HFFc6 (cell line): ENCODE results near the gene KHDRBS1. TPM values are rescaled to one million over a fixed set of nuclear protein-coding genes. Genes with fewer than 3 reads are reported as not detected.
"Not testable (repeated sequence)": the region's sequence is repeated elsewhere in the genome, so short reads cannot be mapped to it uniquely, and the experiment has no call there.

Experiments used
- DNase-seq: peaks from one replicate; pipeline ENCODE4 v3.0.0-alpha.2; 2018
- H3K27ac Mint-ChIP-seq: 2 replicates; pipeline ENCODE4 v1.8.0; 2020; ENCODE audit warnings: mild to moderate bottlenecking, mixed read lengths
- H3K27me3 Mint-ChIP-seq: 2 replicates; pipeline ENCODE4 v1.8.0; 2021; ENCODE audit warnings: mild to moderate bottlenecking, moderate library complexity, mixed read lengths; ENCODE audit not compliant: insufficient read depth
- H3K36me3 Mint-ChIP-seq: 2 replicates; pipeline ENCODE4 v1.8.0; 2021; ENCODE audit warnings: low read depth, mixed read lengths
- H3K4me1 Mint-ChIP-seq: 2 replicates; pipeline ENCODE4 v1.8.0; 2020; ENCODE audit warnings: low read depth, mixed read lengths
- H3K4me3 Mint-ChIP-seq: 2 replicates; pipeline ENCODE4 v1.8.0; 2020; ENCODE audit warnings: mild to moderate bottlenecking, moderate library complexity, mixed read lengths
- H3K9me3 Mint-ChIP-seq: 2 replicates; pipeline ENCODE4 v1.8.0; 2020; ENCODE audit warnings: mild to moderate bottlenecking, mixed read lengths
- total RNA-seq, 6 experiments: library from RNA; stranded (reverse); fragmentation: NEBNext Ultra II Directional; extraction: Animal tissue kit (Norgen Biotek cat#: 25700); gene quantifications; 2 replicates in 1 of 6; 3 replicates in 5 of 6; pipeline ENCODE4 v1.2.3, GENCODE V29; 2021
- TF ChIP-seq, protein P1 (sequence below): fragments of 200-600 bp; sonication (generic); IDR thresholded peaks from 2 replicates; pipeline ENCODE4 v1.5.0; 2021; ENCODE audit warnings: antibody characterized with exemption, mild to moderate bottlenecking

The KHDRBS1 gene
- total RNA-seq, 6 experiments from 2014 or later = 119 to 160 (median 148) TPM

- Mint-ChIP-seq H3K4me3 (peak overlapping the region; percentile 56), H3K27ac (peak overlapping the region; percentile 93), H3K27me3 (peaks cover 11% of the 10 kb centered on the region), H3K4me1 (peaks cover 46% of the 10 kb centered on the region), H3K9me3 (no peaks in the 10 kb centered on the region), H3K36me3 (peaks cover 26% of the 10 kb centered on the region)
- TF ChIP-seq, protein P1, sequence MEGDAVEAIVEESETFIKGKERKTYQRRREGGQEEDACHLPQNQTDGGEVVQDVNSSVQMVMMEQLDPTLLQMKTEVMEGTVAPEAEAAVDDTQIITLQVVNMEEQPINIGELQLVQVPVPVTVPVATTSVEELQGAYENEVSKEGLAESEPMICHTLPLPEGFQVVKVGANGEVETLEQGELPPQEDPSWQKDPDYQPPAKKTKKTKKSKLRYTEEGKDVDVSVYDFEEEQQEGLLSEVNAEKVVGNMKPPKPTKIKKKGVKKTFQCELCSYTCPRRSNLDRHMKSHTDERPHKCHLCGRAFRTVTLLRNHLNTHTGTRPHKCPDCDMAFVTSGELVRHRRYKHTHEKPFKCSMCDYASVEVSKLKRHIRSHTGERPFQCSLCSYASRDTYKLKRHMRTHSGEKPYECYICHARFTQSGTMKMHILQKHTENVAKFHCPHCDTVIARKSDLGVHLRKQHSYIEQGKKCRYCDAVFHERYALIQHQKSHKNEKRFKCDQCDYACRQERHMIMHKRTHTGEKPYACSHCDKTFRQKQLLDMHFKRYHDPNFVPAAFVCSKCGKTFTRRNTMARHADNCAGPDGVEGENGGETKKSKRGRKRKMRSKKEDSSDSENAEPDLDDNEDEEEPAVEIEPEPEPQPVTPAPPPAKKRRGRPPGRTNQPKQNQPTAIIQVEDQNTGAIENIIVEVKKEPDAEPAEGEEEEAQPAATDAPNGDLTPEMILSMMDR = no peak
- DNase-seq = peak; percentile 18
Measured at GRCh38 chr1:32062867-32063230, 49.2 kb downstream of the KHDRBS1 start.

- peak; percentile 64 for DNase-seq
- peaks cover 9% of the 10 kb centered on the region for H3K27me3 Mint-ChIP-seq
- H3K36me3 Mint-ChIP-seq = peaks cover 23% of the 10 kb centered on the region
- H3K4me1 Mint-ChIP-seq = peaks cover 49% of the 10 kb centered on the region
- H3K9me3 Mint-ChIP-seq = no peaks in the 10 kb centered on the region
- peak overlapping the region; percentile 38; the same call in 1 of the 2 replicates for H3K4me3 Mint-ChIP-seq
- peak overlapping the region; percentile 93 for H3K27ac Mint-ChIP-seq
- TF ChIP-seq, protein P1 = peak; percentile 85
Measured at GRCh38 chr1:32063261-32063681, 49.6 kb downstream of the KHDRBS1 start.

DNA sequence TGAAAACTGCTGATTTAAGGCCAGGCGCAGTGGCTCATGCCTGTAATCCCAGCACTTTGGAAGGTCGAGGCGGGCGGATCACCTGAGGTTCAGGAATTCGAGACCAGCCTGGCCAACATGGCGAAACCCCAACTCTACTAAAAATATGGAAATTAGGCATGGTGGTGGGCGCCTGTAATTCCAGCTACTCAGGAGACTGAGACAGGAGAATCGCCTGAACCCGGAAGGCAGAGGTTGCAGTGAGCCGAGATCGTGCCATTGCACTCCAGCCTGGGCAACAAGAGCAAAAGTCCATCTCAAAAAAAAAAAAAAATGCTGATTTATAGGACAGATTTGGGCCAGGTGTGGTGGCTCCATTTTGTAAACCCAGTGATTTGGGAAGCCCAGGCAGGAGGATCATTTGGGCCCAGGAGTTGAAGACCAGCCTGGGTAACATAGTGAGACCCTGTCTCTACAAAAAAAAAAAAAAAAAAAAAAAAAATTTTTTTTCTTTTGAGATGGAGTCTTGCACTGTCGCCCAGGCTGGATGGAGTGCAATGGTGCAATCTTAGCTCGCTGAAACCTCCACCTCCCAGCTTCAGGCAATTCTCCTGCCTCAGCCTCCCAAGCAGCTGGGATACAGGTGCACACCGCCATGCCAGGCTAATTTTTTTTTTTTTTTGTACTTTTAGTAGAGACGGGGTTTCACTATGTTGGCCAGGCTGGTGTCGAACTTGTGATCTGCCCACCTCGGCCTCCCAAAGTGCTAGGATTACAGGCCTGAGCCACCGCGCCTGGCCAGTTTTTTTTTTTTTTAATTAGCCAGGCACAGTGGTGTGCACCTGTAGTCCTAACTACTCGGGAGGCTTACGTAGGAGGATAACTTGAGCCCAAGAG is 52.2 kb downstream of the KHDRBS1 start:
- not testable (repeated sequence) for H3K9me3 Mint-ChIP-seq, DNase-seq, H3K36me3 Mint-ChIP-seq
- peaks cover 15% of the 10 kb centered on the region for H3K27me3 Mint-ChIP-seq
- H3K4me3 Mint-ChIP-seq = peak overlapping the region; percentile 24; the same call in 1 of the 2 replicates
- H3K4me1 Mint-ChIP-seq = peaks cover 65% of the 10 kb centered on the region
- 0 out of 2 replicates have a peak overlapping the region, but pooled peaks have one; percentile 64 for H3K27ac Mint-ChIP-seq

- H3K9me3 Mint-ChIP-seq = no peaks in the 10 kb centered on the region
- peak overlapping the region; percentile 64 for H3K27ac Mint-ChIP-seq
- peaks cover 14% of the 10 kb centered on the region for H3K27me3 Mint-ChIP-seq
- TF ChIP-seq, protein P1 = no peak
- H3K4me1 Mint-ChIP-seq = peaks cover 60% of the 10 kb centered on the region
- DNase-seq = peak; percentile 65
- peaks cover 9% of the 10 kb centered on the region; the same call in 1 of the 2 replicates for H3K36me3 Mint-ChIP-seq
- H3K4me3 Mint-ChIP-seq = peak overlapping the region; percentile 24; the same call in 1 of the 2 replicates
Measured at GRCh38 chr1:32066489-32066873, 52.8 kb downstream of the KHDRBS1 start.

- peak; percentile 68 for DNase-seq
- Mint-ChIP-seq H3K27ac (peak overlapping the region; percentile 63), H3K27me3 (peaks cover 18% of the 10 kb centered on the region), H3K4me1 (peaks cover 57% of the 10 kb centered on the region), H3K9me3 (no peaks in the 10 kb centered on the region), H3K4me3 (peak overlapping the region; percentile 1; the same call in 1 of the 2 replicates), H3K36me3 (no peaks in the 10 kb centered on the region)
- TF ChIP-seq, protein P1 = no peak
Measured at GRCh38 chr1:32068957-32069588, 55.4 kb downstream of the KHDRBS1 start.
